Testis (tissue), 2 donors: ENCODE measurements around the gene RPGRIP1.

Experiments used
- POLR2A ChIP-seq: fragments of 450-650 bp; IDR thresholded peaks from one replicate; pipeline ENCODE4 v1.6.1; 2017; ENCODE audit warnings: antibody characterized with exemption, mild to moderate bottlenecking, moderate library complexity
- TF ChIP-seq, protein P1 (sequence below), 3 experiments: fragments of 450-650 bp in 2 of 3; fragments of 200-600 bp in 1 of 3; sonication (generic) in 1 of 3; IDR thresholded peaks; one replicate each; pipeline ENCODE4 v1.5.1; 2016 to 2019; ENCODE audit warnings: antibody characterized with exemption in 3 of 3, mild to moderate bottlenecking in 2 of 3, moderate library complexity in 1 of 3

DNA sequence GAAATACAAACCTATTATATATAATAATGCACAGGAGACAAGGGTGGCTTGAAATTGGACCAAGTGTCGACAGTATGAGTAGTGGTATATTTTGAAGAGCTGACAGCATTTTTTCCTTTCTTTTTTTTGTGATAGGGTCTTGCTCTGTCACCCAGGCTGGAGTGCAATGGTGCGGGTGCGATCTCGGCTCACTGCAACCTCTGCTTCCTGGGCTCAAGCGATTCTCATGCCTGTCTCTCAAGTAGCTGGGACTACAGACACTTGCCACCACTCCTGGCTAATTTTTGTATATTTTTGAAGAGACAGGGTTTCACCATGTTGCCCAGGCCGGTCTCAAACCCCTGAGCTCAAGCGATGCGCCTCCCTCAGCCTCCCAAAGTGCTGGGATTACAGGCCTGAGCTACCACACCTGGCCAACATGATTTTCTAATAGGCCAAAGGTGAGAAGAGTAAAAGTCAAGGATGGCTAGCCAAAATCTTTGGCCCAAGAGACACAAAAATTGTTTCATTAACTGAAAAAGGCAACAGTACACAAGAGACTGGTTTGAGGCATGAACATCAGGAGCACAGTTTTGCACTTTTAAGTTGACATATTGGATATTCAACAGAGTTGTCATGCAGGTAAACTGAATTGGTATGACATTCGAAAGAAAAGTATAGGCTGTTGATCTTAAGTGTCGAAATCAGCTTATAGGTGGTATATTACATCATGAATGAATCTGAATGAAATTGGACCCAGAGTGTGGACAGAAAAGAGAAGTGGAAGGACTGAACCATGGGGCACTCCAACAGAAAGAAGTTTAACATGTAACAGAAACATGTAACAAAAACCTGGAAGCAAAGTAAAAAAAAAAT lies 23.1 kb upstream of the RPGRIP1 start:
- TF ChIP-seq POLR2A = no peak
- TF ChIP-seq, protein P1, sequence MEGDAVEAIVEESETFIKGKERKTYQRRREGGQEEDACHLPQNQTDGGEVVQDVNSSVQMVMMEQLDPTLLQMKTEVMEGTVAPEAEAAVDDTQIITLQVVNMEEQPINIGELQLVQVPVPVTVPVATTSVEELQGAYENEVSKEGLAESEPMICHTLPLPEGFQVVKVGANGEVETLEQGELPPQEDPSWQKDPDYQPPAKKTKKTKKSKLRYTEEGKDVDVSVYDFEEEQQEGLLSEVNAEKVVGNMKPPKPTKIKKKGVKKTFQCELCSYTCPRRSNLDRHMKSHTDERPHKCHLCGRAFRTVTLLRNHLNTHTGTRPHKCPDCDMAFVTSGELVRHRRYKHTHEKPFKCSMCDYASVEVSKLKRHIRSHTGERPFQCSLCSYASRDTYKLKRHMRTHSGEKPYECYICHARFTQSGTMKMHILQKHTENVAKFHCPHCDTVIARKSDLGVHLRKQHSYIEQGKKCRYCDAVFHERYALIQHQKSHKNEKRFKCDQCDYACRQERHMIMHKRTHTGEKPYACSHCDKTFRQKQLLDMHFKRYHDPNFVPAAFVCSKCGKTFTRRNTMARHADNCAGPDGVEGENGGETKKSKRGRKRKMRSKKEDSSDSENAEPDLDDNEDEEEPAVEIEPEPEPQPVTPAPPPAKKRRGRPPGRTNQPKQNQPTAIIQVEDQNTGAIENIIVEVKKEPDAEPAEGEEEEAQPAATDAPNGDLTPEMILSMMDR (IDR thresholded peaks at IDR 0.05) = no peak
